GM18861 (cell line): Measurements from ENCODE around the gene FAM83D.

Experiments
- ATAC-seq: cut with Tn5 transposase; IDR thresholded peaks from one replicate; pipeline ENCODE4 v1.9.1; 2021; ENCODE audit not compliant: unreplicated experiment

Gene FAM83D

GRCh38 chr20:38894091-38894847 lies 31.9 kb upstream of the FAM83D start:
- ATAC-seq, result no peak

- no peak for ATAC-seq
These were observed 30.9 kb upstream of the FAM83D start for GRCh38 chr20:38895098-38895949.

GRCh38 chr20:38896009-38896594 lies 30.1 kb upstream of the FAM83D start:
- no peak for ATAC-seq

- ATAC-seq, result no peak
These were observed 28.9 kb upstream of the FAM83D start for GRCh38 chr20:38897267-38897666.

- ATAC-seq, result no peak
These were observed 25.6 kb upstream of the FAM83D start for GRCh38 chr20:38900606-38901005.

- ATAC-seq, result no peak
These were observed 23.6 kb upstream of the FAM83D start for GRCh38 chr20:38902601-38903000.

DNA sequence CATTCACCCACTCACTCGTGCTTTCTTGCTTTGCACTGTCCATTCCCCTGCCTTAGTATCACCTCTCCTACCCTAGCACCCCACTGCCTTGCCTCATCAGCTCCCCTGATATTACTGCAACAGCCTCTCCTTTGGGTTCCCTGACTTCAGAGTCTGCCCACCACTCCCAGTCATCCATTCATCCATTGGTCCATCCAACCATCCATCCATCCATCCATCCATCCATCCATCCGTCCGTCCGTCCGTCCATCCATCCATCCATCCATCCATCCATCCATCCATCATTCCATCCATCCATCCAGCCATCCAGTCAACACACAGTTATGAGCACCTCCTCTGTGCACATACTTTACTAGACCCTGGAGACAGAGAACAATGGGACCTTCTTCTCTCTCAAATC lies 22.9 kb upstream of the FAM83D start:
- ATAC-seq, result no peak

- ATAC-seq, result no peak
These were observed 20.8 kb upstream of the FAM83D start for GRCh38 chr20:38905375-38905774.

GRCh38 chr20:38907918-38908677 lies 18.1 kb upstream of the FAM83D start:
- ATAC-seq, result no peak

DNA sequence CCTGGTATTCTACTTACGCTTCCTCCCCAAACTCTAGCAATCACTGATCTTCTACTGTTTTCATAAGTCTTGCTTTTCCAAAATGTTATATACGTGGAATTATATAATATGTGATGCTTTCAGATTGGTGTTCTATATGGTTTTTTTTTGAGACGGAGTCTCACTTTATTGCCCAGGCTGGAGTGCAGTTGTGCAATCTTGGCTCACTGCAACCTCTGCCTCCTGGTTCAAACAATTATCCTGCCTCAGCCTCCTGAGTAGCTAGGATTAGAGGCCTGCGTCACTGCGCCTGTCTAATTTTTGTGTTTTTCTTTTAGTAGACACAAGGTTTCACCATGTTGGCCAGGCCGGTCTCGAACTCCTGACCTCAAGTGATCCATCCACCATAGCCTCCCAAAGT lies 10.9 kb upstream of the FAM83D start:
- no peak for ATAC-seq

GRCh38 chr20:38917657-38918056 lies 8.6 kb upstream of the FAM83D start:
- ATAC-seq, result no peak

DNA sequence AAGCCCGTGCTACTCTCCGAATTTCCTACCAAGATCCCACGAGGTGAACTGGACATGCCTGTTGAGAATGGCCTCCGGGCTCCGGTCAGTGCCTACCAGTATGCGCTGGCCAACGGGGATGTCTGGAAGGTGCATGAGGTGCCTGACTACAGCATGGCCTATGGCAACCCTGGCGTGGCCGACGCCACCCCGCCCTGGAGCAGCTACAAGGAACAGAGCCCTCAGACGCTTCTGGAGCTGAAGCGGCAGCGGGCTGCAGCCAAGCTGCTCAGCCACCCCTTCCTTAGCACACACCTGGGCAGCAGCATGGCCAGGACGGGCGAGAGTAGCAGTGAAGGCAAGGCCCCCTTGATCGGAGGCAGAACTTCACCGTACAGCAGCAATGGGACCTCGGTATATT lies 8.0 kb upstream of the FAM83D start:
- no peak for ATAC-seq

GRCh38 chr20:38919683-38920082 lies 6.5 kb upstream of the FAM83D start:
- no peak for ATAC-seq

- no peak for ATAC-seq
These were observed 5.8 kb upstream of the FAM83D start for GRCh38 chr20:38920411-38920810.

GRCh38 chr20:38920851-38921250 lies 5.4 kb upstream of the FAM83D start:
- no peak for ATAC-seq

GRCh38 chr20:38924718-38925117 lies 1.5 kb upstream of the FAM83D start:
- no peak for ATAC-seq

DNA sequence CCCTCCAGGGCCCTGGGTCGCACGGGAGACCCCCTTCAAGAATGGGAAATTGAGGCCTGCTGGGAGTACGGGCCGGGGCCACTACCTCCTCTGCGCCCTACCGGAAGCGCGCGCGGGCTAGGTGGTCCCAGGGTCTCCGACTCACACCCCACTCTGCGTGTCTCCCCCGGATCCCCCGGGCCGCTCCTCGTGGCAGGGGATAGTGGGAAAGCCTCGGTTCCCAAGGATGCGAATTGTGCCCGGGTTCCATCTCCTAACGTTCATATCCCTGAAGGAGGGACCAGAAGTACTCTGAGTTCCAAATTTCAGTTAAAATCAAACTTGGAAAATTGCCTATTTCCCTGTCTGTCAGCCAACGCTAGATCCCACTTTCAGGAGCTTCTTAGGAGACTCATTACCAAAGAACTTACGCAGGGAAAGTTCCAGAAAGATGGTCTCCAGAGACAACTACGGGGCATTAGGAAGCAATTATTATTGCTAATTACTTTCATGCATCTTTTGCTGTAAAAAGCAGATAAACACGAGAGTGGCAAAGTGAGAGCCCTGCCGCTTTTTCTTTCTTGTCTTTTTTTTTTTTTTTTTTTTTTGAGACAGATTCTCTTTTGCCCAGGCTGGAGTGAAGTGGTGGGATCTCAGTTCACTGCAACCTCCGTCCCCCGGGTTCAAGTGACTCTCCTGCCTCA lies 858 bp downstream of the FAM83D start:
- ATAC-seq, result no peak

- ATAC-seq, result no peak
These were observed 1.8 kb downstream of the FAM83D start for GRCh38 chr20:38927902-38928578.

DNA sequence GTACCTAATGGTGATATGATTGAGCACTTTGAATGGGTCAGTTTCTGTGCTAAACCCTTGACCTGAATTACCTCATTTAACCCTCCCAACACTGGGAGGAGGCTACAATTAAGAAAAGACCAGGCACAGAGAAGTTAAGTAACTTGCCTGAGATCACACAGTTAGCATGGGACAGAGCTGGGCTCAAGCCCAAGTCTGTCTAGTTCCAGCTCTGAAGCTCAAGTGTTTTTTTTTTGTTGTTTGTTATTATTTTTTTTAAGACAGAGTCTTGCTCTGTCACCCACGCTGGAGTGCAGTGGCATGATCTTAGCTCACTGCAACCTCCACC lies 4.0 kb downstream of the FAM83D start:
- no peak for ATAC-seq

DNA sequence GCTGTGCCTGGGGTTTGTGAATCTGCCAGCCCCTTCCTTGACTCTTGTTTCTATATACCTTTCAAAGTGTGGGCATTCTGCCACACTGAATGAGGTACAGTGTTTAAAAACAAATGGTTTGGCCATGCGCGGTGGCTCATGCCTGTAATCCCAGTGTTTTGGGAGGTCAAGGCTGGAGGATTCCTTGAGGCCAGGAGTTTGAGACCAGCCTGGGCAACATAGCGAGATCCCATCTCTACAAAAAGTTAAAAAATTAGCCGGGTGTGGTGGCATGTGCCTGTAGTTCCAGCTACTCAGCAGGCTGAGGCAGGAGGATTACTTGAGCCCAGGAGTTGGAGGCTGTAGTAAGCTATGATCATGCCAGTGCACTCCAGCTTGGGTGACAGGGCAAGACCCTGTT lies 5.8 kb downstream of the FAM83D start:
- no peak for ATAC-seq
